OCI-LY7 (cell line): Measurements from ENCODE around the gene RGS10. TPM values are rescaled to one million over a fixed set of nuclear protein-coding genes. Genes with fewer than 3 reads are reported as not detected.

Experiments used
- BruUV-seq: library from RNA; stranded (reverse); fragments of 400-500 nt; replicated peaks from 2 replicates; lab custom pipeline; 2021; lab: Mats Ljungman, UMichigan
- CTCF ChIA-PET: fragments of 300-600 bp; sonication (Branson Sonifier 250); formaldehyde crosslinking; loops from one replicate; lab custom pipeline; 2022; ENCODE audit warnings: antibody characterized with exemption; ENCODE audit not compliant: unreplicated experiment; lab: Charles Lee
- POLR2A ChIA-PET: fragments of 300-600 bp; sonication (Branson Sonifier 250); formaldehyde crosslinking; loops from one replicate; lab custom pipeline; 2022; ENCODE audit warnings: antibody characterized with exemption; lab: Charles Lee
- DNase-seq: peaks from one replicate; pipeline ENCODE4 v3.0.0-alpha.2; 2015; ENCODE audit warnings: low spot score
- H2AFZ ChIP-seq: fragments of 200-600 bp; sonication (generic), shearing (Covaris generic); 2 replicates; pipeline ENCODE4 v1.6.1; 2014; ENCODE audit warnings: mild to moderate bottlenecking, antibody characterized with exemption, low read length, moderate library complexity
- H3K27ac ChIP-seq: fragments of 200-600 bp; sonication (generic); 2 replicates; pipeline ENCODE4 v1.5.1; 2014; ENCODE audit warnings: mixed run types, low read depth, mild to moderate bottlenecking, moderate library complexity, low read length, inconsistent platforms; ENCODE audit not compliant: poor library complexity, severe bottlenecking
- H3K36me3 ChIP-seq: fragments of 200-600 bp; sonication (generic); 2 replicates; pipeline ENCODE4 v1.6.1; 2014; ENCODE audit warnings: mild to moderate bottlenecking, antibody characterized with exemption, low read length, moderate library complexity, mixed read lengths; ENCODE audit not compliant: insufficient read depth
- H3K4me1 ChIP-seq: fragments of 200-600 bp; sonication (generic); 2 replicates; pipeline ENCODE4 v1.5.1; 2014; ENCODE audit warnings: mild to moderate bottlenecking, low read length; ENCODE audit not compliant: insufficient read depth, poor library complexity, severe bottlenecking
- H3K4me2 ChIP-seq: fragments of 200-600 bp; sonication (generic); 2 replicates; pipeline ENCODE4 v1.6.1; 2014; ENCODE audit warnings: mild to moderate bottlenecking, low read length
- H3K4me3 ChIP-seq: fragments of 200-600 bp; sonication (generic); 2 replicates; pipeline ENCODE4 v1.5.1; 2014; ENCODE audit warnings: mild to moderate bottlenecking, low read depth, low read length; ENCODE audit not compliant: poor library complexity, severe bottlenecking
- H3K79me2 ChIP-seq: fragments of 200-600 bp; sonication (generic); 2 replicates; pipeline ENCODE4 v1.6.1; 2016; ENCODE audit warnings: low read depth, mild to moderate bottlenecking, low read length, moderate library complexity, mixed read lengths; ENCODE audit not compliant: insufficient read depth
- H3K9me2 ChIP-seq: fragments of 200-600 bp; sonication (generic); 2 replicates; pipeline ENCODE4 v1.6.1; 2016; ENCODE audit warnings: mild to moderate bottlenecking, low read length, mixed read lengths; ENCODE audit not compliant: insufficient read depth
- H3K9me3 ChIP-seq: fragments of 200-600 bp; sonication (generic); 2 replicates; pipeline ENCODE4 v1.6.1; 2014; ENCODE audit warnings: mild to moderate bottlenecking, mixed run types, low read length, mixed read lengths
- H4K20me1 ChIP-seq: fragments of 200-600 bp; sonication (generic); 2 replicates; pipeline ENCODE4 v1.6.1; 2014; ENCODE audit warnings: mild to moderate bottlenecking, antibody characterized with exemption, low read length, moderate library complexity, mixed read lengths; ENCODE audit not compliant: insufficient read depth
- CTCF ChIP-seq: fragments of 200-600 bp; sonication (generic); conservative IDR thresholded peaks from 2 replicates; pipeline ENCODE4 v1.5.1; 2014; ENCODE audit warnings: mild to moderate bottlenecking, antibody characterized with exemption, low read length, moderate library complexity, mixed read lengths
- EZH2phosphoT487 ChIP-seq: fragments of 200-600 bp; sonication (generic); IDR thresholded peaks from 2 replicates; pipeline ENCODE4 v1.6.1; 2018; ENCODE audit warnings: low read depth, borderline replicate concordance, mild to moderate bottlenecking, mixed run types, antibody characterized with exemption, low read length, moderate library complexity, mixed read lengths
- intact Hi-C: fragments of 100-400 bp; cut with micrococcal nuclease; formaldehyde crosslinking; loops from one replicate; pipeline ENCODE4 v1.10.0; 2022; ENCODE audit not compliant: unreplicated experiment
- total RNA-seq, 2 experiments: library from RNA; depleted of rRNA in 1 of 2; stranded (reverse); fragments of >200 nt in 1 of 2; shearing (Covaris generic) in 1 of 2; gene quantifications; 2 replicates each; pipeline ENCODE4 v1.2.3, GENCODE V29; 2014 to 2022

The RGS10 gene
- total RNA-seq, 2 experiments from 2014 or later: 22.5 to 45.2 TPM

GRCh38 chr10:119481781-119482426 is 60.6 kb downstream of the RGS10 start:
- H3K27ac ChIP-seq: no peak overlapping the region
- H4K20me1 ChIP-seq: no peaks in the 10 kb centered on the region
- no peaks in the 10 kb centered on the region for H3K79me2 ChIP-seq
- ChIA-PET CTCF (no interaction called here), POLR2A (interaction anchor here (0.6 kb wide), 1 partner anchor 170 kb away, joined by 3 read pairs; no protein-coding TSS in a partner anchor)
- H3K9me2 ChIP-seq: no peaks in the 10 kb centered on the region
- intact Hi-C loops: no loop called here
- H3K36me3 ChIP-seq: no peaks in the 10 kb centered on the region
- TF ChIP-seq CTCF (no peak), EZH2phosphoT487 (no peak)
- no peak overlapping the region for H2AFZ ChIP-seq
- H3K9me3 ChIP-seq: no peaks in the 10 kb centered on the region
- BruUV-seq: no TSS peak
- no peak overlapping the region for H3K4me3 ChIP-seq
- H3K4me1 ChIP-seq: peaks cover 30% of the 10 kb centered on the region
- no peak overlapping the region for H3K4me2 ChIP-seq
- DNase-seq: no peak

- Histone ChIP-seq H3K4me2 (no peak overlapping the region), H3K36me3 (no peaks in the 10 kb centered on the region), H4K20me1 (no peaks in the 10 kb centered on the region), H3K9me3 (no peaks in the 10 kb centered on the region), H2AFZ (no peak overlapping the region), H3K9me2 (no peaks in the 10 kb centered on the region), H3K27ac (no peak overlapping the region), H3K4me3 (no peak overlapping the region), H3K4me1 (peaks cover 32% of the 10 kb centered on the region), H3K79me2 (no peaks in the 10 kb centered on the region)
- intact Hi-C loops: no loop called here
- no peak for DNase-seq
- BruUV-seq: no TSS peak
- POLR2A ChIA-PET: interaction anchor here (0.6 to 1.1 kb wide), 3 partner anchors 8 to 26 kb away, joined by 3 read pairs; no protein-coding TSS in a partner anchor
- TF ChIP-seq CTCF (no peak), EZH2phosphoT487 (no peak)
- CTCF ChIA-PET: no interaction called here
Measured at GRCh38 chr10:119480667-119481066, 61.9 kb downstream of the RGS10 start.

- no peak for DNase-seq
- Histone ChIP-seq H4K20me1 (no peaks in the 10 kb centered on the region), H3K36me3 (no peaks in the 10 kb centered on the region), H3K4me1 (peaks cover 32% of the 10 kb centered on the region), H2AFZ (peak overlapping the region; percentile 93), H3K4me2 (peak overlapping the region; percentile 72), H3K9me2 (no peaks in the 10 kb centered on the region), H3K79me2 (no peaks in the 10 kb centered on the region), H3K4me3 (peak overlapping the region; percentile 59), H3K9me3 (no peaks in the 10 kb centered on the region), H3K27ac (peak overlapping the region; percentile 77)
- intact Hi-C loops: no loop called here
- ChIA-PET POLR2A (interaction anchor here (0.6 to 2.7 kb wide), 3 partner anchors 9 to 137 kb away, joined by 3 to 31 read pairs (median 4); no protein-coding TSS in a partner anchor), CTCF (interaction anchor here (1.4 kb wide), 1 partner anchor 34 kb away, joined by 7 read pairs; no protein-coding TSS in a partner anchor)
- no peak for TF ChIP-seq EZH2phosphoT487
- no peak for TF ChIP-seq CTCF
- BruUV-seq: no TSS peak
Measured at GRCh38 chr10:119479532-119479931, 63.0 kb downstream of the RGS10 start.
